ENCODE results near the gene KLHDC7B. TPM values are rescaled to one million over a fixed set of nuclear protein-coding genes. Genes with fewer than 3 reads are reported as not detected.

The KLHDC7B gene
- total RNA-seq, 1 experiment from 2014 or later, result not detected

Other genes with a start within 250 kb of the KLHDC7B start
- 68.2 and 82.9 TPM in 2 replicates for gene PLXNB2, start 238.3 kb upstream of the KLHDC7B start, total RNA-seq (2014; rRNA removed)
- 1.1 and 1.7 TPM in 2 replicates for gene DENND6B, start 218.9 kb upstream of the KLHDC7B start, total RNA-seq (2014; rRNA removed)
- gene PPP6R2, start 202.6 kb upstream of the KLHDC7B start, total RNA-seq (2014; rRNA removed), result 46.2 and 54.0 TPM in 2 replicates
- 48.5 and 67.1 TPM in 2 replicates for gene SBF1, start 70.9 kb upstream of the KLHDC7B start, total RNA-seq (2014; rRNA removed)
- 0.98 and 1.8 TPM in 2 replicates for gene ADM2, start 64.4 kb upstream of the KLHDC7B start, total RNA-seq (2014; rRNA removed)
- gene MIOX, start 59.0 kb upstream of the KLHDC7B start, total RNA-seq (2014; rRNA removed), result not detected in 2 replicates
- 42.4 and 52.2 TPM in 2 replicates for gene LMF2, start 38.2 kb upstream of the KLHDC7B start, total RNA-seq (2014; rRNA removed)
- 75.4 and 92.1 TPM in 2 replicates for gene NCAPH2, start 37.7 kb upstream of the KLHDC7B start, total RNA-seq (2014; rRNA removed)
- 5.7 and 5.8 TPM in 2 replicates for gene SCO2, start 20.3 kb upstream of the KLHDC7B start, total RNA-seq (2014; rRNA removed)
- 12.3 and 21.8 TPM in 2 replicates for gene TYMP, start 15.9 kb upstream of the KLHDC7B start, total RNA-seq (2014; rRNA removed)
- gene SYCE3, start 17.0 kb downstream of the KLHDC7B start, total RNA-seq (2014; rRNA removed), result 1.3 TPM in 1 of 2 replicates, not detected in the other
- gene CPT1B, start 32.5 kb downstream of the KLHDC7B start, total RNA-seq (2014; rRNA removed), result 13.1 and 17.5 TPM in 2 replicates
- gene CHKB, start 37.0 kb downstream of the KLHDC7B start, total RNA-seq (2014; rRNA removed), result 27.0 and 31.5 TPM in 2 replicates
- gene MAPK8IP2, start 54.9 kb downstream of the KLHDC7B start, total RNA-seq (2014; rRNA removed), result 1.2 and 1.5 TPM in 2 replicates
- 11.3 and 16.7 TPM in 2 replicates for gene ARSA, start 82.3 kb downstream of the KLHDC7B start, total RNA-seq (2014; rRNA removed)
- 3.7 and 6.8 TPM in 2 replicates for gene SHANK3, start 126.9 kb downstream of the KLHDC7B start, total RNA-seq (2014; rRNA removed)
- not detected in 2 replicates for gene ACR, start 192.3 kb downstream of the KLHDC7B start, total RNA-seq (2014; rRNA removed)
- 6.3 and 6.6 TPM in 2 replicates for gene RABL2B, start 237.7 kb downstream of the KLHDC7B start, total RNA-seq (2014; rRNA removed)